NCI-H748 (cell line): ENCODE measurements around the gene PJA2.

ENCODE experiments used
- DNase-seq: peaks from one replicate; lab custom pipeline; 2025; ENCODE audit not compliant: unreplicated experiment; lab: John Stamatoyannopoulos, UW

The PJA2 gene

GRCh38 chr5:109350537-109351270 is 59.1 kb downstream of the PJA2 start:
- DNase-seq: no peak

GRCh38 chr5:109349388-109349787 is 60.4 kb downstream of the PJA2 start:
- DNase-seq: no peak

- no peak for DNase-seq
These were observed 62.4 kb downstream of the PJA2 start for GRCh38 chr5:109347252-109347888.

- no peak for DNase-seq
These were observed 64.1 kb downstream of the PJA2 start for GRCh38 chr5:109345699-109346098.

- no peak for DNase-seq
These were observed 69.4 kb downstream of the PJA2 start for GRCh38 chr5:109340351-109340750.

- DNase-seq: no peak
These were observed 74.7 kb downstream of the PJA2 start for GRCh38 chr5:109335114-109335513.

- DNase-seq: no peak
These were observed 75.7 kb downstream of the PJA2 start for GRCh38 chr5:109334056-109334455.

GRCh38 chr5:109329333-109330237 is 80.2 kb downstream of the PJA2 start:
- DNase-seq: no peak

GRCh38 chr5:109328626-109329025 is 81.1 kb downstream of the PJA2 start:
- DNase-seq: no peak

GRCh38 chr5:109327570-109327969 is 82.2 kb downstream of the PJA2 start:
- no peak for DNase-seq

- DNase-seq: no peak
These were observed 82.9 kb downstream of the PJA2 start for GRCh38 chr5:109326919-109327318.

GRCh38 chr5:109325456-109325855 is 84.3 kb downstream of the PJA2 start:
- no peak for DNase-seq

GRCh38 chr5:109324931-109325330 is 84.8 kb downstream of the PJA2 start:
- DNase-seq: no peak

GRCh38 chr5:109324351-109324750 is 85.4 kb downstream of the PJA2 start:
- DNase-seq: no peak

- no peak for DNase-seq
These were observed 87.1 kb downstream of the PJA2 start for GRCh38 chr5:109322694-109323093.

GRCh38 chr5:109319351-109319750 is 90.4 kb downstream of the PJA2 start:
- no peak for DNase-seq

GRCh38 chr5:109318455-109319108 is 91.2 kb downstream of the PJA2 start:
- no peak for DNase-seq

GRCh38 chr5:109316634-109317033 is 93.1 kb downstream of the PJA2 start:
- no peak for DNase-seq

GRCh38 chr5:109315245-109315644 is 94.5 kb downstream of the PJA2 start:
- DNase-seq: no peak

- DNase-seq: no peak
These were observed 96.6 kb downstream of the PJA2 start for GRCh38 chr5:109313127-109313526.

- DNase-seq: peak; percentile 37
These were observed 97.1 kb downstream of the PJA2 start for GRCh38 chr5:109312695-109313094.
